Gastroesophageal sphincter (tissue), 4 donors: Measurements from ENCODE around the gene ESR1. TPM values are rescaled to one million over a fixed set of nuclear protein-coding genes. Genes with fewer than 3 reads are reported as not detected.

Experiments used
- ATAC-seq: fragments of 150-250 bp; one replicate; pipeline ENCODE4 v1.9.1; 2016; ENCODE audit warnings: mild to moderate bottlenecking, moderate library complexity
- H3K27ac ChIP-seq, 4 donors: fragments of 200-600 bp; sonication (generic) in 3 of 4; 1 replicate in 3 of 4; 2 replicates in 1 of 4; pipeline ENCODE4 v1.5.1; 2016 to 2019
- H3K27me3 ChIP-seq: fragments of 200-600 bp; sonication (generic); one replicate; pipeline ENCODE4 v1.5.1; 2019
- H3K36me3 ChIP-seq, 2 donors: fragments of 200-600 bp; sonication (generic); one replicate each; pipeline ENCODE4 v1.5.1; 2019; ENCODE audit warnings: control low read depth in 1 of 2
- H3K4me1 ChIP-seq, 3 donors: fragments of 200-600 bp; sonication (generic); 1 replicate in 2 of 3; 2 replicates in 1 of 3; pipeline ENCODE4 v1.5.1; 2016 to 2019; ENCODE audit warnings: control low read depth in 2 of 3
- H3K4me3 ChIP-seq, 2 donors: fragments of 200-600 bp; sonication (generic); one replicate each; pipeline ENCODE4 v1.5.1; 2019; ENCODE audit warnings: mild to moderate bottlenecking in 1 of 2, moderate library complexity in 1 of 2
- H3K9me3 ChIP-seq, 3 donors: fragments of 200-600 bp; sonication (generic); one replicate each; pipeline ENCODE4 v1.5.1; 2017 to 2019; ENCODE audit warnings: control low read depth in 2 of 3
- CTCF ChIP-seq, 4 experiments: fragments of 200-600 bp in 2 of 4; fragments of 450-650 bp in 2 of 4; sonication (generic) in 1 of 4; IDR thresholded peaks; one replicate each; pipeline ENCODE4 v1.5.1; 2017 to 2019; ENCODE audit warnings: antibody characterized with exemption in 4 of 4, mild to moderate bottlenecking in 2 of 4, moderate library complexity in 2 of 4
- EP300 ChIP-seq: sonication (generic); formaldehyde crosslinking; IDR thresholded peaks from one replicate; pipeline ENCODE4 v1.6.1; 2017; ENCODE audit warnings: antibody characterized with exemption, mild to moderate bottlenecking
- POLR2A ChIP-seq, 2 donors: fragments of 450-650 bp; IDR thresholded peaks; one replicate each; pipeline ENCODE4 v1.6.1; 2017; ENCODE audit warnings: antibody characterized with exemption in 2 of 2, mild to moderate bottlenecking in 2 of 2, moderate library complexity in 1 of 2
- POLR2AphosphoS5 ChIP-seq: sonication (generic); formaldehyde crosslinking; IDR thresholded peaks from one replicate; pipeline ENCODE4 v1.6.1; 2017; ENCODE audit warnings: antibody characterized with exemption
- WGBS, 2 donors: methylation state at CpG; one replicate each; pipeline ENCODE4 v1.1.5; 2018; ENCODE audit warnings: low coverage in 1 of 2; 5-methylcytosine and 5-hydroxymethylcytosine counted together
- total RNA-seq, 4 donors: library from RNA; depleted of rRNA; stranded (reverse); fragments of >200 nt; gene quantifications; one replicate each; pipeline ENCODE4 v1.1.0, GENCODE V29; 2016

ESR1 gene
- total RNA-seq, 4 donors from 2014 or later, result 0.93 to 2.3 (median 0.97) TPM

DNA sequence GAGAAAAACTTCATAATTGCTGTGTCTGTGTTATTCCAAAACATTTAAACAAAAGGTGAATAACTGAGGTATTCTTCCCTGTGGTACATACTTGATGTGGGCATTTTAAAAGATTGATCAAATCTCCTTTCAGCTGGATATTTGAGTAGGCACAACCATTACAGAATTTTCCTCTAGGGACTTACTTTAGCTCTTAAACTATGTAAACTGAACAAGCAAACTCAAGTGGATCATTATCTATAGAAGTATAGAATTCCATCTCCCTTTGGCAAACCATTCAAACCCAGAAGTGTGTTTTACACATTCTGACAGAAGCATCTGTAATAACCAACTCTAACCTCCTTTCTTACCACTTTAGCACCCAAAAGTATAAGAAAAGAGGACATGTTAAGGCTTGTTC lies 241.4 kb downstream of the ESR1 start:
- ATAC-seq, result no peak
- Histone ChIP-seq H3K27me3 (no peaks in the 10 kb centered on the region), H3K4me3 (no peak overlapping the region), H3K4me1 (no peaks in the 10 kb centered on the region), H3K9me3 (no peaks in the 10 kb centered on the region), H3K36me3 (no peaks in the 10 kb centered on the region), H3K27ac (no peak overlapping the region)
- TF ChIP-seq CTCF (IDR thresholded peaks at IDR 0.05), result no peak
- TF ChIP-seq POLR2A (IDR thresholded peaks at IDR 0.05), result no peak
- no peak for TF ChIP-seq POLR2AphosphoS5
- no peak for TF ChIP-seq EP300

GRCh38 chr6:152049502-152049901 lies 242.0 kb downstream of the ESR1 start:
- TF ChIP-seq CTCF (IDR thresholded peaks at IDR 0.05) (no peak), EP300 (no peak), POLR2A (IDR thresholded peaks at IDR 0.05) (no peak)
- no peaks in the 10 kb centered on the region for H3K4me1 ChIP-seq
- no peaks in the 10 kb centered on the region for H3K36me3 ChIP-seq
- no peak overlapping the region for H3K27ac ChIP-seq
- no peaks in the 10 kb centered on the region for H3K9me3 ChIP-seq
- WGBS, 2 donors, result 38 to 40% methylated on average over 1 to 3 of the region's 3 CpGs
- no peak for ATAC-seq
- no peak overlapping the region for H3K4me3 ChIP-seq
- no peaks in the 10 kb centered on the region for H3K27me3 ChIP-seq

DNA sequence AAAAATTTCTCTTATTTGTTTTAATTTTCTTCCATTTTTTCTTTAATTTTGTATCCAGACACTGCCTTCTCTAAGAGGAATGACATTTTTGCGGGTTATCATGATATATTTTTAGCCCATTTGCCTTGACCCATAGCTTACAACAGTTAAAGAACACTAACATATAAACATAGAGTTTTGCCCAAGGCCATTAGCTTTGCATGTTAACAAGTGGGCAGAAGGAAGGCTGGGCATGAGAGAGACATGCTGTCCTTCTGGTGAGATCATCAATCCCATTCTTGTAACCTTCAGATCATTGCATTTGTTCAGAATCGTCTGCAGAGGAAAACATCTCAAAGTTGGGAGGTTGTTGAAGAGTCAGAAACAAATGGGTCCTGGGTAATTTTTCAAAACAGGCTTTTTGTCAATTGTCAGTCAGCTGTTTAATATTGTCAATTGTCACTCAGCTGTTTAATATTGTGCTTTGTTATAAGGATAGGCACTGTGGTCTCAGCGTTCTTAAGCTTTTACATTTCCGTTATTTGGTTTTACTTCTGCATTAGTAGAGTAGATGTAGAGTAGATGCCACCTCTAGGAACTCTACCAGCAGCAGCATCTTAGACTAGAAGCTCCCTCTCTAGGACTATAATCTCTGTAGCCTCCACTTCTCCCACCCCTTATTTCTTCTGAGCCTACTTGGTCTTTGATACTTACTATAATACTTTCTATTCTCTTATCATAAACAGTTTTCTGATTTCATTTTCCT lies 243.1 kb downstream of the ESR1 start:
- TF ChIP-seq POLR2A (IDR thresholded peaks at IDR 0.05), result no peak
- TF ChIP-seq CTCF (IDR thresholded peaks at IDR 0.05), result no peak
- no peak for TF ChIP-seq POLR2AphosphoS5
- no peak for TF ChIP-seq EP300
- Histone ChIP-seq H3K9me3 (no peaks in the 10 kb centered on the region), H3K36me3 (no peaks in the 10 kb centered on the region), H3K4me3 (no peak overlapping the region), H3K4me1 (no peaks in the 10 kb centered on the region), H3K27ac (no peak overlapping the region), H3K27me3 (no peaks in the 10 kb centered on the region)
- WGBS, 2 donors, result 75 to 94% methylated on average over 2 to 4 of the region's 4 CpGs
- ATAC-seq, result no peak

DNA sequence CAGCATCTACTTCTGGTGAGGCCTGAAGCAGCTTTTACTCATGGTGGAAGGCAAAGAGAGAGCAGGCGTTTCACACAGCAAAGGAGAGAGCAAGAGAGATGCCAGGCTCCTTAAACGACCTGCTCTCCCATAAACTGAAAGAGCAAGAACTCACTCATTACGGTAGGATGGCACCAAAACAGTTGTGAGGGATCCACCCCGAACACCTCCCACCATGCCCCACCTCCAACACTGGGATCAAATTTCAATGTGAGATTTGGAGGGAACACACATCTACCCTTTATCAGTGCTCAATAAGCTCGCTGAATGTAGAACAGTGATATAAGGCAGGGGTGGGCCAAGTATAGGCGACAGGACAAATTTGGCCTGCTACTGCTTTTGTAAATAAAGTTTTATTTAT lies 244.6 kb downstream of the ESR1 start:
- Histone ChIP-seq H3K4me1 (no peaks in the 10 kb centered on the region), H3K27ac (no peak overlapping the region), H3K36me3 (no peaks in the 10 kb centered on the region), H3K27me3 (no peaks in the 10 kb centered on the region), H3K4me3 (no peak overlapping the region), H3K9me3 (no peaks in the 10 kb centered on the region)
- 40 to 64% methylated on average over 4 to 6 of the region's 6 CpGs for WGBS, 2 donors
- no peak for TF ChIP-seq EP300
- TF ChIP-seq POLR2A (IDR thresholded peaks at IDR 0.05), result no peak
- no peak for TF ChIP-seq POLR2AphosphoS5
- no peak for TF ChIP-seq CTCF (IDR thresholded peaks at IDR 0.05)
- no peak for ATAC-seq

DNA sequence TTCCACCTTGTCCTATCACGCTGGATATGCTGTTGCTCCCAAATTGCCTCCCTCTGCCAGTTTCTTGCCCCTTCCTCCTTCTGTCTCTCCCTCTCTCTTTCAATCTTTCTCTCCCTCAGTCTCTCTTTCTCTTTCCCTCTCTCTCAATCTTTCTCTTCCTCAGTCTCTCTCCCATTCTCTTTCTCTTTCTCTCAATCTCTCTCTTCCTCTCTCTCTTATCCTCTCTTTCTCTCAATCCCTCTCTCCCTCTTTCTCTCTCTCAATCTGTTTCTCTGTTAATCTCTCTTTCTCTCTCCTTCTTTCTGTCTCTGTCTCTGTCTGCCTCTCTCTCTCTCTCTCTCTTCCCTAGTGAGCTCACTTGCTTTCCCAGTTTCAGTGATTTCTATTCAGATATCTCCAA lies 245.8 kb downstream of the ESR1 start:
- WGBS, 2 donors, result 84% methylated on average over 1 of the region's 1 CpG; no CpG with 5 or more reads in 1 of the 2 donors
- Histone ChIP-seq H3K27ac (no peak overlapping the region), H3K4me3 (no peak overlapping the region), H3K9me3 (no peaks in the 10 kb centered on the region), H3K4me1 (no peaks in the 10 kb centered on the region), H3K27me3 (no peaks in the 10 kb centered on the region), H3K36me3 (no peaks in the 10 kb centered on the region)
- ATAC-seq, result no peak
- TF ChIP-seq CTCF (IDR thresholded peaks at IDR 0.05) (no peak), POLR2AphosphoS5 (no peak), EP300 (no peak), POLR2A (IDR thresholded peaks at IDR 0.05) (no peak)
